ENCODE data around the gene PALB2.
A peak's percentile ranks its signal among the peaks of the same experiment; 100 is the strongest.
"Not testable (repeated sequence)": the region's sequence is repeated elsewhere in the genome, so short reads cannot be mapped to it uniquely, and the experiment has no call there.

PALB2 gene

DNA sequence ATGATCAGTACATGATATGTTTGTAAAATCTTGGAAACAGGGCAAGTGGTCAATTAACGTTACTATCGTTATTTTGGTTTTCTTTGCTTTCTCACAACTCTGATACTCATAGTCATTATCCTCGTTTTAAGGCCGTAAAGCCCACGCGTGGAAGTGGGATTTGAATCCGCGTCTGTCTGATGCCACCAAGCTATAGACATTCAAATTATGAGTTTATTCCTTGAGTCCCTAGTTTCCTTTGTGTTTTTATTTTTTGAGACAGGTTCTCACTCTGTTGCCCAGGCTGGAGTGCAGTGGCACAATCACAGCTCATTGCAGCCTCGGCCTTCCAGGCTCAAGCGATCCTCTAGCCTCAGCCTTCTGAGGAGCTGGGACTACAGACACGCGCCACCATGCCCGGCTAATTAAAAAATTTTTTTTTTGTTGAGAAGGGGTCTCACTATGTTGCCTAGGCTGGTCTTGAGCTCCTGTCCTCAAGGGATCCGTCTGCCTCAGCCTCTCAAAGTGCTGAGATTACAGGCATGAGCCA lies 1.2 kb upstream of the PALB2 start:
- DNase-seq (ENCODE audit: low read depth in 2 of 2): no peak

DNA sequence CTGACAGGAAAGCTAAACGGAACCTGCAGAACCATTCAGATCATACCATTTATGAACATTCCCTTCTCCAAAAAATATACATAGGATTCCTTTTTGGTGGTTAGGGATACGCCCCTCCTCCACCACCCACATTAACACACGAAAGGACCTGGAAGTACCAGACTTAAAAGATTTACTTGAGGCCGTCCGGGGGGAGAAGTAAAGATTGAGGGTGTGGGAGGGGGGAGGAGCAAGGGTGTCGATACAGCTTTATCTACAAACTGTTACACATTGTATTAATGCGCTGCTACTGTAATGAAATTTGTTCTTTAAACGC lies 537 bp downstream of the PALB2 start:
- DNase-seq (ENCODE audit: low read depth in 2 of 2): no peak

DNA sequence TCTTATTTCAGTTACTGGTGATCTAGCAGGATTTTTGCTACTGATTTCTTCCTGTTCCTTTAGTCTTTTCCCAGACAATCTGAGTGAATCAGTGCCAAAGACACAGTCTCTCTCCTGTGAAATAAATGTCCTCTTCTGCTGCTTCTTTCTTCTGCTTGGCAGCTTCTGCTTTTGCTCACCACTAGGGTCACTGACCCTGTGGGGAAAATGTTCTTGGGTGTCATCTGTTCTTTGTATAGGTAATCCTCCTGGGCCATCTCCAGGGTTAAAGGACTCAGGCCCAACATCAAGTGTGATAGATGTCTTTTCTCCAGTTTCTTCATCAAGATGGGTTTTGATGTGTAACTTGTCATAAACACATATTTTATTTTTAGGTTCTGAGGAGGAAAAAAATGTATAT lies 5.2 kb downstream of the PALB2 start:
- DNase-seq (ENCODE audit: low read depth in 2 of 2): no peak

DNA sequence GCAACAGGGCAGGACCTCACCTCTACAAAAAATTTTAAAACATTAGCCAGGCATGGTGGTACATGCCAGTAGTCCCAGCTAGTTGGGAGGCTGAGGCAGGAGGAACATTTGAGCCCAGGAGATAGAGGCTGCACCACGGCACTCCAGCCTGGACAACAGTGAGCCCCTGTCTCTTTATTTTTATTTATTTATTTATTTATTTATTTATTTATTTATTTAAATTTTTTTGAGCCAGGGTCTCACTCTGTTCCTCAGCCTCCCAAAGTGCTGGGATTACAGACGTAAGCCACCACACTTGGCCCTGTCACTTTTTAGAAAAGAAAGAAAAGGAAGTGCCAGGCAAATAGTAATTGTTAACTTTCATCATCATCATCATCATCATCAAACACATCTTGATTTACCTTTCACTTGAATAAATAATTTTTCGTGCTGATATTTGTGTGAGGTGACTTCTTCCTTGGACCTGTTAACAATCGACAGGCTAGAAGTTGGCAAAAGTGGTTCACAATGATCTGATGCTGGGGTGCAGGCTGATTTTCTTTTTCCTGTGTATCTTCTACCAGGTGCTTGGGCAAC lies 6.6 kb downstream of the PALB2 start:
- DNase-seq (ENCODE audit: low read depth in 2 of 2): no peak

DNA sequence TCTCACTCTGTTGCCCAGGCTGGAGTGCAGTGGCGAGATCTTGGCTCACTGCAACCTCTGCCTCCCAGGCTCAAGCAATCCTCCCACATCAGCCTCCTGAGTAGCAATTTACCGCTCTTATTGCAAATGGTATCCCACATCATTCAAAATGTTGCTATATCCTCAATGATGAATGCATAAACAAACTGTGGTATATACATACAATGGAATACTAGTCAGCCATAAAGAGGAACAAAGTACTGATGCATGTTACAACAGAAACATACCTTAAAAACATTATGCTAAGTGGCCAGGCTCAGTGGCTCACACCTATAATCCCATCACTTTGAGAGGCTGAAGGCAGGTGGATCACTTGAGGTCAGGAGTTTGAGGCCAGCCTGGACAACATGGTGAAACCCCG lies 9.2 kb downstream of the PALB2 start:
- DNase-seq (ENCODE audit: low read depth in 2 of 2): not testable (repeated sequence)

DNA sequence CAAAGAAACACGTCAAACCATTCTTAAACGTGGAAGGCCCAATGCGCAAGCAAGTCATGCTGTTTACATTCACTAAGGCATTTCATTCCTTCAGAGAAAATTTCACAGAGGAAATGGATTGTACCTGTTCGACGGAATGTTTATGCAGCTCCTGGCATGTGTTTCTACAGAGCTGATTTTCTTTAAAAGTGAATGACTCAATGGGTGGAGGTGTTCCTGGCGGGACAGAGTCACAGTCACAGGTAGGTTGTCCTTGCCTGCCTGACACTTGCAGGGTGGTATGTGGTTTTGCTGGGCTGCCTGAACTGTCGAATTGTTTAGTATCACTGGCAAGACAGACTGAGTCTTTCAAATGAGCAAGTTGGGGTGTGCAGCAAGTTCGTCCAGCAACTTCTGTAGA lies 11.6 kb downstream of the PALB2 start:
- DNase-seq (ENCODE audit: low read depth in 2 of 2): no peak

DNA sequence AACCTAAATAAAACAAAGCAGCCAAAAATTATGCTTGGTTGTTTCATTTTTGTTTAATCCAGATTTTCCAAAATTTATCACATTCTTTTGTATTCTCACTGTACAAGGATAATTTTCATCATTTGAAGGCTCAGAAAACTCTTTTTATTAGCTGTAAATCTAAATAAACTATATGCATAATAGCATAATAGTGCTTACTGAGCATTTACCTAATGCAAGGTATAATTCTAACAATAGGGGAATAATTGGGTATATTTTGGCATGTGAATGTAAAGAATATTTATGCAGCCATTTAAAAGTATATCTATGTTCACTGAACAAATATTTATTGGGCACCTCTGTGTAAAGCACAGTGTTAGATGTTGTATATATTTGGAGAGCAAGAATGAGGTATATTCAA lies 17.0 kb downstream of the PALB2 start:
- DNase-seq (ENCODE audit: low read depth in 2 of 2): no peak

DNA sequence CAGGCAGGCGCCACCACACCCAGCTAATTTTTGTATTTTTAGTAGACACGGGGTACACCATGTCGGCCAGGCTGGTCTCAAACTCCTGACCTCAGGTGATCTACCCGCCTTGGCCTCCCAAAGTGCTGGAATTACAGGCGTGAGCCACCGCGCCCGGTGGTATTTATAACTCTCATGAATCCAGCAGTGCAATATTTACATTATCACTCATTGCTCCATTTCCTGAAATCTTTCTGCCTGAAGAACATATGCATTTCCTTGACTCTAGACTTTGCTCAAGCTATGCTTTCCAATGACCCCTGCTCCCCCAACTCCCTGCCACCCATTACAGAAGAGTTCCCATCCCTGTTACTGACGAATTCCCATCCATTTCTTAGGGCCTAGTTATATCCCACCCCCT lies 25.3 kb downstream of the PALB2 start:
- DNase-seq (ENCODE audit: low read depth in 2 of 2): no peak

DNA sequence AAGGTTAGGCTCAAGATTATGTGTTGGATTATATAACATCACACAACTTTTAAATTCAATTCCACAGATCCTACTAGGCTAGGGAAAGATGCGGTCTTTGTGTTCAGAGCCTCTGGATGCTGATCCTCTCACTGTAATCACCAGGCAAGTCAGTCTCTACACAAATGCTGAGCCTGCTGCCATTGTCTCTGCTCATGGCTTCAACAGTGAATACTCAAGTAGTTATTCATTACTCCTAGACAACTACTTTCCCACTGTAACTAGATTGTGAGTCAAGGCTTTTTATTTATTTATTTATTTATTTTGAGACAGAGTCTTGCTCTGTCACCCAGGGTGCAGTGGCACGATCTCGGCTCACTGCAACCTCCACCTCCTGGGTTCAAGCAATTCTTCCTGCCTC lies 29.2 kb downstream of the PALB2 start:
- DNase-seq (ENCODE audit: low read depth in 2 of 2): no peak

DNA sequence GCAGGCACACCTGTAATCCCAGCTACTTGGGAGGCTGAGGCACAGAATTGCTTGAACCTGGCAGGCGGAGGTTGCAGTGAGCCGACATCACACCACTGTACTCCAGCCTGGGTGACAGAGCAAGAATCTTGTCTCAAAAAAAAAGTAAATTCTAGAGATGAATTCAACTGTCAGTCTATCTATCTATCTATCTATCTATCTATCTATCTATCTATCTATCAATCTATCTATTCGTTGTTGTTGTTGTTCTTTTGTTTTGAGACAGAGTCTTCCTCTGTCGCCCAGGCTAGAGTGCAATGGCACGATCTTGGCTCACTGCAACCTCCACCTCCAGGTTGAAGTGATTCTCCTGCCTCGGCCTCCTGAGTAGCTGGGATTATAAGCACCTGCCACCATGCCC lies 30.2 kb downstream of the PALB2 start:
- DNase-seq (ENCODE audit: low read depth in 2 of 2): not testable (repeated sequence)

DNA sequence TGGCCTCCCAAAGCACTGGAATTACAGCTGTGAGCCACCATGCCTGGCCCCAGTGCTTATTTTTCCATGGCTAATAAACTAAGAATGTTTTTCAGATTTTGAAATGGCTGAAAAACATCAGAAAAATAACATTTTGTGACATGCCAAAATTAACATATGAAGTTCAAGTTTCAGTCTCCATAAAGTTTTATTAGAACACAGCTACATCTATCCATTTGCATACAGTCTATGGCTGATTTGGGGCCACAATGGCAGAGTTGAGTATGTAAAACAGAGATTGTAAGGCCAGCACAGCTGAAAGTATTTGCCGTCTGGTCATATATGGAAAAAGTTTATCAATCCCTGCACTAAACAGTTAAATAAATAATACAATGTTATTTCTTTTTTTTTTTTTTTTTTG lies 31.2 kb downstream of the PALB2 start:
- DNase-seq (ENCODE audit: low read depth in 2 of 2): no peak

DNA sequence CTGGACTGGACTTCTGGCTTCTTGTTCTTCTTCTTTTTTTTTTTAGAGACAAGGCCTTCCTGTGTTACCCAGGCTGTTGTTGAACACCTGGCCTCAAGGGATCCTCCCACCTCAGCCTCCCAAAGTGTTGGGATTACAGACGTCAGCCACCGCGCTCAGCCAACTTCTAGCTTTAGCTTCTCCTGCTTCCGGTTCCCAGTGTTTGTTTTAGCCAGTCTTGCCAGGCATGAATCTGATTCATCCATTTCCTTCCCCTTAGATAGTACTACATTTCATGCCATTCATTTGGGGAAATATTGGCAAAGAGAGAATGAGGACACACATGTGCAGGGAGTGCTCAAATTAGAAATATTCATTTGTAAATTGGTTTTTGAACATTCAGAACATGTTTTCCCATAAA lies 32.9 kb downstream of the PALB2 start:
- DNase-seq (ENCODE audit: low read depth in 2 of 2): no peak

DNA sequence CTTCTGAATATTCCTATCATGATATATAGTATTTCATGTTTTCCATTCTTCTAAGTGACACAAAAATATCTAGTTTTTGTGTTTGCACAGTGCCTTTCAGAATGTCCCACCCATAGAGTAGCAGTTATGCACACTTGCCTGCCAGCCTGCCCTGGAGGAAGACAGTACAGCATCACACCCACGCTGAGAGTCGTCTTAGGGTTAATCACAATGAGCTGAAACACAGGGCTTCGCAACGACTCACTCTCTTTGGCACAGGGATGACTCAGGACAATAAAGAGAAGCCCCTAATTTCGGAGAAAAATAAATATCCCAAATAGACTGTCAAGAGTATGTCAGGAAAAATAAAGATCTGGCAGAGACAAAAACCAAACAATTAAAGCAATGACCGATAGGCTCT lies 33.4 kb downstream of the PALB2 start:
- no peak for DNase-seq (ENCODE audit: low read depth in 2 of 2)

DNA sequence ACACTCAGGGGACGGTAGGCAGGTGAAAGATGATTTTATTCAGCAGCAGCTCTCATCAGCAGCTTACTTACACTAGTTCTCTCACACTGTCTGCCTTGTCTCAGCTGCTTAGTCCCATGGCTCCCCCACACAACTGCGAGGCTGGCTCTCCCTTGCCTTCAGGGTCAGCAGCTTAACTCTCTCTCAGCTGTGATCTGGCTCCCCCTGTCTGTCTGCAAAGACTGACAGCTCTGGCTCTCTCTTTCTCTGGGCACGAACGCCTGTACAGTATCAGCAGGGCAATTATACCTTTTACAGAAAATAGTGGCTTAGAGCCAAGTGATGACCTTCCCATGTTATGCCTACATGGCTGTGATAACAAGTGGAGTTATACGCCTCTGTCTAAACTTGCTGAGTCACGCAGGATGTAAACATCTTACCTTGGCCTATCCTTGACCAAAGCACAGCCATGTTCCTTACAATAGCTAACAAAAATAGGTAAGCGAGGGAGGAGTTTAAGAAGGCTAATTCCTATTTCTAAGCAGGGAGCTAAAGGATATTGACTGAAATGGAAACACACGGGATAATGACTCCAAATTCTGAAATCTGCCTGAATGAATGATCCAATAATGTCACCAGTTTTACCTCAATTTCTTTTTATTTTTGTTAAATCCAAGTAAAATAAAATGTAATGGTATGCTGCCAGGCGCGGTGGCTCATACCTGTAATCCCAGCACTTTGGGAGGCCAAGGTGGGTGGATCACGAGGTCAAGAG lies 43.9 kb downstream of the PALB2 start:
- DNase-seq (ENCODE audit: low read depth in 2 of 2): no peak

DNA sequence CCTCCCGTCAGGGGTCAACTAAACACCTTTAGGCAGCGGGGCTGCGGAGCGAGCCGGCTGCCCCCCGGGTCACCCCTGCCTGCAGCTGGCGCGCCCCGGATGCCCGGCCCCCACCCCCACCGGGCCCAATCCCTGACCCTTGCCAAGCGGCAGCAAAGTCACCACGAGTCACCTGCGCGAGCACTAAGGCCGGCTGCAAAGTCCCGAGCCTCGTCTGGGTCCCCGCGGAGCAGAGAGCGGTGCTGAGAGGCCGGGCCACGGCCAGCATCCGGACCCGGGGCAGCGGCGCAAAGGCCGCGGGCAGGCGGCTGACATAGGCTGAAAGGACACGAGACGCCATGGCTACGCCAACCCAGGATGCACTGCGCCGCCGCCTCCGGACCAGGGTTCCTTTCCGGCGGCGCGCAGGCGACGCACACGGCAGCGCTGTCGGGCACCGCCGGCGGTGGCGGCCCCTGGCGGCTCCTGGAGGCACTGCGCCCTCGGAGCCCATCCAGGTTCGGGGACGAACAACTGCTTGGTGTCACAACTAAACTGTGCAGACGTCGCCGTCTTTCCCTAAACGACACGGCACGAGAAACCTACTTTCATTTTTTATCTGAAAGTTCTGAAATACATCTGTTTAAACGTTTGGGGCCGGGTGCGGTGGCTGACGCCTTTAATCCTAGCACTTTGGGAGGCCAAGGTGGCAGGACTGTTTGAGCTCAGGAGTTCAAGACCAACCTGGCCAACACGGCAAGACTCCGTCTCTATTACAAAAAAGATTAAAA lies 45.0 kb downstream of the PALB2 start, which contains the start of gene NDUFAB1:
Gene NDUFAB1, minus strand, starts transcription at position 366 of the 770 bp plus-strand sequence. Its CDS starts 26 bp downstream, at position 340.
- peak; percentile 75 to 82 for DNase-seq (ENCODE audit: low read depth in 2 of 2)

DNA sequence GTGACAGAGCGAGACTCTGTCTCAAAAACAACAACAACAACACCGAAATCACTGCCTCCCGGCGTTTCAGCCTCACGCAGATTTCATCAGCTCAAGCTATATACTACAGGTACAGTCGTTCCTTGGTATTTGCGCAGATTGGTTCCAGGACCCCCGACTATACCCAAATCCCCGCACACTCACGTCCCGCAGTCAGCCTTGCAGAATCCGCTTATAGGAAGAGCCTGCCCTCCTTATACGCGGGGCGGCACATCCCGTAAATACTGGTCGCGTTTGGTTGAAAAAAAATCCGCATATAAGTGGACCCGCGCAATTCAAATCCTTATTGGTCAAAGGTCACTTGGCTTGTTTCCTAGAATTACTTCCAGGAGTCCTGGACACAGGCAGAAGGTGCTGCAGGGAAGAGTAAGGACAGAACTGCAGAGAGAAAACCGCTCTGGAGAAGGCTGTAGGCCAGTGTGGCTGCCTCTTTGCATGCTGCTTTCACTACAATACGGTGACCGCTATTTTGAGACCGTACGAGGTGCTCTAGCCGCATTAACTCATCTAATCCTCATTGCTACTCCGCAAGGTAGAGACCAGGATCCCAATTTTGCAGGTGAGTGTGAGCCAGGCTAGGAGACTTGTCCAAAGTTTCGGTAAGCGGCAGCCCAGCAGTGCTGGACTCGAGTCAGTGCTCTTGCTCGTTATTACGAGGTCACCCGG lies 45.7 kb downstream of the PALB2 start:
- no peak for DNase-seq (ENCODE audit: low read depth in 2 of 2)

DNA sequence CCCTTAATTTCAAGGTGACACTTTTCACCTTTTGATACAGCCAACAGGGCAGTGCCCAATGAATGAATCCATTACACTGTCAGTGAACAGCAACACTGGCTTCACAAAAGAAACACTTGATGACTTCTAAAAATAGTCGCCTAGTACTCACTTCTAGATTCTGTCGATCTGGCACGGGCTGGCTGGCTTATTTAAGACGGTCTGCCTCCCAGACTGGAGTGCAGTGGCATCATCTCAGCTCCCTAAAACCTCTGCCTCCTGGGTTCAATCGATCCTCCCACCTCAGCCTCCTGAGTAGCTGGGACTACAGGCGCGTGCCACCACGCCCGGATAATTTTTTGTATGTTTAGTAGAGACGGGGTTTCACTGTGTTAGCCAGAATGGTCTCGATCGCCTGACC lies 46.9 kb downstream of the PALB2 start:
- no peak for DNase-seq (ENCODE audit: low read depth in 2 of 2)

DNA sequence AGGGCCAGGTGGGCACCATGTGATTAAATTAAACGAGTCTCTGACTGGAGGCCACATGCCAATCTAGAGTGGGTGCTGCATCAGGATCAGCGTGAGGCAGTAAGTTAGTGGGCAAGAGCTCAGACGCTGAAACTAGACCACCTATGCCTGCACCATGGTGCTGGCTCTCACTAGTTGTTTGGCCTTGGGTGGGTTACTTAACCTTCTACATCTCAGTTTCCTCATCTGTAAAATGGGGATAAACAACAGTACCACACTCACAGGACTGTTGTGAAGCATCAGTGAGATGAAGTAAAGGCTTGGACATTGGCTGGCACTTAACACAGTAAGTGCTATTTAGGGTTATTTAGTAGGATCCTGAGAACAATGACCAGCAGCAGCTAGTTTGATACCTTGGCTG lies 50.9 kb downstream of the PALB2 start:
- DNase-seq (ENCODE audit: low read depth in 2 of 2): no peak

DNA sequence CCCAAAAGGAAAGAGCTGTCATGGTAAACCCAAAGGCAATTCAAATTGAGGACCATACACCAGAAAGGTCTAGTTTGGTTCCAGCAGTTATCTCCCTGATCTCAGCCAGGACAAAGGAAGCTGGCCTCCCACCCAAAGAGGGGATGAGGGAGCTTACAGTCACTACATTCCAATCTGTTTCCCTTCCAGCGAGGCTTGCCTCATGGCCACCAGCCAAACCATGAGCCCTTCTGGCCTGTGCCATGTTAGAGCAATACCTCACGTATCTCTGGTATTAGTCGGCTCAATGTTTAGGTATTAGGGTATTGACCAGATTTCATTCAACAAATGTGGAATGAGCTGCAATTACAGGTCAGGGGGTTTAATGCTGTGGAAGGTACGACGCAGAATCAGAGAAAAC lies 53.4 kb downstream of the PALB2 start:
- no peak for DNase-seq (ENCODE audit: low read depth in 2 of 2)

DNA sequence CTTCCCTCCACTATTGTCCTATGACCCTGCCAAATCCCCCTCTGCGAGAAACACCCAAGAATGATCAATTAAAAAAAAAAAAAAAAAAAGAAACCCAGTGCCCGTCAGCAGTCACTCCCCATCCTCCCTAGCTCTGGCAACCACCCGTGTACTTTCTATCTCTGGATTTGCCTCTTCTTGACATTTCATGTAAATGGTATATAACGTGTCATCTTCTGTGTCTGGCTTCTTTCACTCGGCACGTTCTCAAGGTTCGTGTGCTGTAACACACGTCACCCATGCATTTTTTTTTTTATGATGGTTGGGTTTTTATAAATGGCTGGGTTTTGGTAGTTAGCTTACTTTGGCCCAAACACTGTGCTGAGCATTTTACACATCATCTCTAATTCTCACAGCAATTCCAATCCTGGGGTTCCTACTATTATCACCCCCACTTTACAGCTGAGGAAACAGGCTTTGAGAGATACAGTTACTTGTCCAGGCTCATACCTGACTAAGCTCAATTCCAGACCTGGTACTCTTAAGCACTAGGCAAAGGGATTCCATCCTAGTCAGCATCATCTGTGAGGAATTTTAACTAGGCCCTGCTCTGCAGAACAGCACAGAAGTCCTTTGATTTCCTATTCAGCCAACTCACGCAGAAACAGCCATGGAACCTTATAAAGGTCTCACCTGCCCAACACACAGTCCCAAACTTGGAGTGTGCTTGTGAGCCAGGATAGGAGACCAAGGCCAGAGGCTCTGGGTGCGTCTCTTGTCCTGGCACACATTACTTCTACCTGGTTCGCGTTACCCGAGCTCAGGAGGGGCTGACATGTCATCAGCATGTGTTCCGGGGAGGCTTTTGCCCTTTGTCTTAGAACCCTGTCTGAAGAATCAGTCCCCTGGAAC lies 56.7 kb downstream of the PALB2 start:
- no peak for DNase-seq (ENCODE audit: low read depth in 2 of 2)

DNA sequence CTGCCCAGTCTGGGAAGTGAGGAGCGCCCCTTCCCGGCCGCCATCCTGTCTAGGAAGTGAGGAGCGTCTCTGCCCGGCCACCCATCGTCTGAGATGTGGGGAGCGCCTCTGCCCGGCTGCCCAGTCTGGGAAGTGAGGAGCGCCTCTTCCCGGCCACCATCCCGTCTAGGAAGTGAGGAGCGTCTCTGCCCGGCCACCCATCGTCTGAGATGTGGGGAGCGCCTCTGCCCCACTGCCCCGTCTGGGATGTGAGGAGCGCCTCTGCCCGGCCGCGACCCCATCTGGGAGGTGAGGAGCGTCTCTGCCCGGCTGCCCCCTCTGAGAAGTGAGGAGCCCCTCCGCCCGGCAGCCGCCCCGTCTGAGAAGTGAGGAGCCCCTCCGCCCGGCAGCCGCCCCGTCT lies 57.8 kb downstream of the PALB2 start:
- DNase-seq (ENCODE audit: low read depth in 2 of 2): not testable (repeated sequence)
